ENCODE results near the gene PLEKHA8. TPM values are rescaled to one million over a fixed set of nuclear protein-coding genes. Genes with fewer than 3 reads are reported as not detected.

Gene PLEKHA8
- total RNA-seq, 1 donor from 2014 or later, result 20.3 TPM

GRCh38 chr7:29995652-29996051, 32.6 kb upstream of the PLEKHA8 start:
- Mint-ChIP-seq H3K27ac (ENCODE audit: unreplicated experiment) (no peak overlapping the region), H3K27me3 (ENCODE audit: low read depth) (no peaks in the 10 kb centered on the region), H3K4me1 (ENCODE audit: low read depth) (peaks cover 6% of the 10 kb centered on the region), H3K36me3 (ENCODE audit: low read depth) (peaks cover 7% of the 10 kb centered on the region), H3K4me3 (ENCODE audit: unreplicated experiment) (no peak overlapping the region), H3K9me3 (ENCODE audit: low read depth) (peaks cover 17% of the 10 kb centered on the region)
- no peak for DNase-seq (ENCODE audit: low spot score)
- TF ChIP-seq CTCF (IDR thresholded peaks at IDR 0.05), result no peak

GRCh38 chr7:29996321-29996720, 31.9 kb upstream of the PLEKHA8 start:
- H3K9me3 Mint-ChIP-seq (ENCODE audit: low read depth), result peaks cover 17% of the 10 kb centered on the region
- peaks cover 7% of the 10 kb centered on the region for H3K36me3 Mint-ChIP-seq (ENCODE audit: low read depth)
- no peak for DNase-seq (ENCODE audit: low spot score)
- no peaks in the 10 kb centered on the region for H3K27me3 Mint-ChIP-seq (ENCODE audit: low read depth)
- H3K27ac Mint-ChIP-seq (ENCODE audit: unreplicated experiment), result no peak overlapping the region
- TF ChIP-seq CTCF (IDR thresholded peaks at IDR 0.05), result no peak
- H3K4me1 Mint-ChIP-seq (ENCODE audit: low read depth), result peaks cover 11% of the 10 kb centered on the region
- H3K4me3 Mint-ChIP-seq (ENCODE audit: unreplicated experiment), result no peak overlapping the region

GRCh38 chr7:29998489-29998888, 29.7 kb upstream of the PLEKHA8 start:
- no peaks in the 10 kb centered on the region for H3K27me3 Mint-ChIP-seq (ENCODE audit: low read depth)
- no peak for DNase-seq (ENCODE audit: low spot score)
- H3K4me1 Mint-ChIP-seq (ENCODE audit: low read depth), result peaks cover 12% of the 10 kb centered on the region
- peaks cover 12% of the 10 kb centered on the region for H3K9me3 Mint-ChIP-seq (ENCODE audit: low read depth)
- H3K36me3 Mint-ChIP-seq (ENCODE audit: low read depth), result peaks cover 7% of the 10 kb centered on the region
- TF ChIP-seq CTCF (IDR thresholded peaks at IDR 0.05), result no peak
- no peak overlapping the region for H3K4me3 Mint-ChIP-seq (ENCODE audit: unreplicated experiment)
- H3K27ac Mint-ChIP-seq (ENCODE audit: unreplicated experiment), result no peak overlapping the region

- no peak for TF ChIP-seq CTCF (IDR thresholded peaks at IDR 0.05)
- H3K36me3 Mint-ChIP-seq (ENCODE audit: low read depth), result no peaks in the 10 kb centered on the region
- no peak for DNase-seq (ENCODE audit: low spot score)
Observed at GRCh38 chr7:30001998-30002397, 26.2 kb upstream of the PLEKHA8 start.

GRCh38 chr7:30003098-30003497, 25.1 kb upstream of the PLEKHA8 start:
- H3K9me3 Mint-ChIP-seq (ENCODE audit: low read depth), result no peaks in the 10 kb centered on the region

More at GRCh38 chr7:30001998-30002397, 26.2 kb upstream of the PLEKHA8 start:
- no peak overlapping the region for H3K4me3 Mint-ChIP-seq (ENCODE audit: unreplicated experiment)
- H3K4me1 Mint-ChIP-seq (ENCODE audit: low read depth), result peaks cover 12% of the 10 kb centered on the region
- H3K27ac Mint-ChIP-seq (ENCODE audit: unreplicated experiment), result no peak overlapping the region
- no peaks in the 10 kb centered on the region for H3K27me3 Mint-ChIP-seq (ENCODE audit: low read depth)
- peaks cover 4% of the 10 kb centered on the region for H3K9me3 Mint-ChIP-seq (ENCODE audit: low read depth)

More at GRCh38 chr7:30003098-30003497, 25.1 kb upstream of the PLEKHA8 start:
- no peaks in the 10 kb centered on the region for H3K36me3 Mint-ChIP-seq (ENCODE audit: low read depth)
- DNase-seq (ENCODE audit: low spot score), result no peak
- H3K27ac Mint-ChIP-seq (ENCODE audit: unreplicated experiment), result no peak overlapping the region
- H3K4me3 Mint-ChIP-seq (ENCODE audit: unreplicated experiment), result no peak overlapping the region
- H3K27me3 Mint-ChIP-seq (ENCODE audit: low read depth), result no peaks in the 10 kb centered on the region
- H3K4me1 Mint-ChIP-seq (ENCODE audit: low read depth), result peaks cover 12% of the 10 kb centered on the region
- TF ChIP-seq CTCF (IDR thresholded peaks at IDR 0.05), result no peak

All from chondrocyte (in vitro differentiated cells).